ENCODE measurements around the gene MAX. TPM values are rescaled to one million over a fixed set of nuclear protein-coding genes. Genes with fewer than 3 reads are reported as not detected.
"Not testable (repeated sequence)": the region's sequence is repeated elsewhere in the genome, so short reads cannot be mapped to it uniquely, and the experiment has no call there.

The MAX gene
- total RNA-seq, 2 experiments from 2014 or later: 159 to 171 TPM

- H3K36me3 ChIP-seq (ENCODE audit: insufficient read depth, low read length): peaks cover 26% of the 10 kb centered on the region
- Mint-ChIP-seq H3K27me3 (no peaks in the 10 kb centered on the region), H3K27ac (no peak overlapping the region), H3K4me3 (no peak overlapping the region), H3K4me1 (ENCODE audit: low read depth) (no peaks in the 10 kb centered on the region), H3K9me3 (no peaks in the 10 kb centered on the region), H3K36me3 (ENCODE audit: low read depth) (peaks cover 67% of the 10 kb centered on the region)
- H3K9me3 ChIP-seq (ENCODE audit: control insufficient read depth in 1 of 2, insufficient read depth in 1 of 2, low read length in 2 of 2): no peaks in the 10 kb centered on the region
- ChIA-PET POLR2A (no interaction called here), CTCF (no interaction called here)
- no peak for ATAC-seq (ENCODE audit: poor library complexity)
- no peaks in the 10 kb centered on the region for H3K4me1 ChIP-seq (ENCODE audit: insufficient read depth, low read length)
- H3K4me3 ChIP-seq (ENCODE audit: low read length): no peak overlapping the region
- H3K27ac ChIP-seq (ENCODE audit: low read depth in 1 of 2, low read length in 2 of 2): no peak overlapping the region
- intact Hi-C loops (cut with DNase I, micrococcal nuclease): no loop called here
- no peak for DNase-seq
- H3K27me3 ChIP-seq (ENCODE audit: control insufficient read depth in 1 of 2, insufficient read depth in 2 of 2, low read length in 2 of 2): no peaks in the 10 kb centered on the region
- TF ChIP-seq, protein P1, sequence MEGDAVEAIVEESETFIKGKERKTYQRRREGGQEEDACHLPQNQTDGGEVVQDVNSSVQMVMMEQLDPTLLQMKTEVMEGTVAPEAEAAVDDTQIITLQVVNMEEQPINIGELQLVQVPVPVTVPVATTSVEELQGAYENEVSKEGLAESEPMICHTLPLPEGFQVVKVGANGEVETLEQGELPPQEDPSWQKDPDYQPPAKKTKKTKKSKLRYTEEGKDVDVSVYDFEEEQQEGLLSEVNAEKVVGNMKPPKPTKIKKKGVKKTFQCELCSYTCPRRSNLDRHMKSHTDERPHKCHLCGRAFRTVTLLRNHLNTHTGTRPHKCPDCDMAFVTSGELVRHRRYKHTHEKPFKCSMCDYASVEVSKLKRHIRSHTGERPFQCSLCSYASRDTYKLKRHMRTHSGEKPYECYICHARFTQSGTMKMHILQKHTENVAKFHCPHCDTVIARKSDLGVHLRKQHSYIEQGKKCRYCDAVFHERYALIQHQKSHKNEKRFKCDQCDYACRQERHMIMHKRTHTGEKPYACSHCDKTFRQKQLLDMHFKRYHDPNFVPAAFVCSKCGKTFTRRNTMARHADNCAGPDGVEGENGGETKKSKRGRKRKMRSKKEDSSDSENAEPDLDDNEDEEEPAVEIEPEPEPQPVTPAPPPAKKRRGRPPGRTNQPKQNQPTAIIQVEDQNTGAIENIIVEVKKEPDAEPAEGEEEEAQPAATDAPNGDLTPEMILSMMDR (IDR thresholded peaks at IDR 0.05): no peak
These were observed 69.1 kb downstream of the MAX start for GRCh38 chr14:65033181-65033580.

- POLR2A ChIA-PET: no interaction called here
- no peak overlapping the region for H3K27ac Mint-ChIP-seq
These were observed 70.0 kb downstream of the MAX start for GRCh38 chr14:65032319-65032718.

GRCh38 chr14:65031321-65031720, 71.0 kb downstream of the MAX start:
- POLR2A ChIA-PET; DNase-seq; H3K4me1 Mint-ChIP-seq (ENCODE audit: low read depth); H3K9me3 Mint-ChIP-seq; H3K4me3 Mint-ChIP-seq; H3K4me1 ChIP-seq (ENCODE audit: insufficient read depth, low read length); intact Hi-C loops (cut with DNase I, micrococcal nuclease); H3K27me3 ChIP-seq (ENCODE audit: control insufficient read depth in 1 of 2, insufficient read depth in 2 of 2, low read length in 2 of 2); H3K9me3 ChIP-seq (ENCODE audit: control insufficient read depth in 1 of 2, insufficient read depth in 1 of 2, low read length in 2 of 2); H3K27me3 Mint-ChIP-seq; H3K27ac Mint-ChIP-seq; CTCF ChIA-PET; ATAC-seq (ENCODE audit: poor library complexity); H3K27ac ChIP-seq (ENCODE audit: low read depth in 1 of 2, low read length in 2 of 2); H3K4me3 ChIP-seq (ENCODE audit: low read length): not testable (repeated sequence)
- peaks cover 77% of the 10 kb centered on the region for H3K36me3 Mint-ChIP-seq (ENCODE audit: low read depth)
- peaks cover 40% of the 10 kb centered on the region for H3K36me3 ChIP-seq (ENCODE audit: insufficient read depth, low read length)

More at GRCh38 chr14:65032319-65032718, 70.0 kb downstream of the MAX start:
- Mint-ChIP-seq H3K4me1 (ENCODE audit: low read depth) (no peaks in the 10 kb centered on the region), H3K36me3 (ENCODE audit: low read depth) (peaks cover 75% of the 10 kb centered on the region), H3K27me3 (no peaks in the 10 kb centered on the region), H3K4me3 (no peak overlapping the region), H3K9me3 (no peaks in the 10 kb centered on the region)
- CTCF ChIA-PET: no interaction called here
- TF ChIP-seq, protein P1 (IDR thresholded peaks at IDR 0.05): no peak
- no peaks in the 10 kb centered on the region for H3K9me3 ChIP-seq (ENCODE audit: control insufficient read depth in 1 of 2, insufficient read depth in 1 of 2, low read length in 2 of 2)
- DNase-seq (no peak), ATAC-seq (ENCODE audit: poor library complexity) (no peak)
- intact Hi-C loops (cut with DNase I, micrococcal nuclease): no loop called here
- H3K36me3 ChIP-seq (ENCODE audit: insufficient read depth, low read length): peaks cover 35% of the 10 kb centered on the region
- no peak overlapping the region for H3K4me3 ChIP-seq (ENCODE audit: low read length)
- H3K27ac ChIP-seq (ENCODE audit: low read depth in 1 of 2, low read length in 2 of 2): no peak overlapping the region
- H3K27me3 ChIP-seq (ENCODE audit: control insufficient read depth in 1 of 2, insufficient read depth in 2 of 2, low read length in 2 of 2): no peaks in the 10 kb centered on the region
- no peaks in the 10 kb centered on the region for H3K4me1 ChIP-seq (ENCODE audit: insufficient read depth, low read length)

DNA sequence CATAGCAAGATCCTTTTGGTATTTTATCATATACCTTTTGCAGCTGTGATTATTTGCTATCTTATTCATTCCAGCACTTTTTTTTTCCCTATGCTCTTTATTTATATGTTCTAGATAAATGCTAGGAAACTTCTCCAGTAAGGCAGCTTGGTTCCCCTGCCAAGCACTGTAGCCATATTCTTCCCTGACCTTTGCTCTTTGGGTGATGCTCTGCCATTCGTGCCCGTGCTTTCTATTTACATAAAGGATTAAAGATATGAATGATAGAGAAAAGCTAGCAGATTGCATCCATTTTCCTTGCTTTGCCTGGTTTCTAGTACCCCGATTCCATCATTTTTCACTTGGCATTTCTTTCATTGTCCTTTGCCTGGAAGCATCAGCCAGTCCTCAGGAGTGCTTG, 73.4 kb downstream of the MAX start:
- TF ChIP-seq, protein P1 (IDR thresholded peaks at IDR 0.05): no peak
- no peaks in the 10 kb centered on the region for H3K9me3 Mint-ChIP-seq
- CTCF ChIA-PET: no interaction called here
- ATAC-seq (ENCODE audit: poor library complexity): no peak
- H3K36me3 Mint-ChIP-seq (ENCODE audit: low read depth): peaks cover 68% of the 10 kb centered on the region
- no peak overlapping the region for H3K27ac ChIP-seq (ENCODE audit: low read depth in 1 of 2, low read length in 2 of 2)
- no peaks in the 10 kb centered on the region for H3K27me3 ChIP-seq (ENCODE audit: control insufficient read depth in 1 of 2, insufficient read depth in 2 of 2, low read length in 2 of 2)
- H3K4me1 Mint-ChIP-seq (ENCODE audit: low read depth): no peaks in the 10 kb centered on the region
- intact Hi-C loops (cut with DNase I, micrococcal nuclease): no loop called here
- no peak overlapping the region for H3K27ac Mint-ChIP-seq
- no peaks in the 10 kb centered on the region for H3K27me3 Mint-ChIP-seq
- H3K9me3 ChIP-seq (ENCODE audit: control insufficient read depth in 1 of 2, insufficient read depth in 1 of 2, low read length in 2 of 2): no peaks in the 10 kb centered on the region
- H3K4me3 ChIP-seq (ENCODE audit: low read length): no peak overlapping the region
- no peak for DNase-seq
- H3K4me3 Mint-ChIP-seq: no peak overlapping the region
- no peaks in the 10 kb centered on the region for H3K4me1 ChIP-seq (ENCODE audit: insufficient read depth, low read length)
- peaks cover 39% of the 10 kb centered on the region for H3K36me3 ChIP-seq (ENCODE audit: insufficient read depth, low read length)
- POLR2A ChIA-PET: no interaction called here

Measured in CD4-positive, alpha-beta T cell (primary cell).